ENCODE results near the gene ZFHX2. TPM values are rescaled to one million over a fixed set of nuclear protein-coding genes. Genes with fewer than 3 reads are reported as not detected.

The ZFHX2 gene
- total and polyA plus RNA-seq, 2 of the 13 experiments (the other 11 are each of a cell fraction or from before 2014, with no cell fraction given): 0.17 to 0.44 TPM

DNA sequence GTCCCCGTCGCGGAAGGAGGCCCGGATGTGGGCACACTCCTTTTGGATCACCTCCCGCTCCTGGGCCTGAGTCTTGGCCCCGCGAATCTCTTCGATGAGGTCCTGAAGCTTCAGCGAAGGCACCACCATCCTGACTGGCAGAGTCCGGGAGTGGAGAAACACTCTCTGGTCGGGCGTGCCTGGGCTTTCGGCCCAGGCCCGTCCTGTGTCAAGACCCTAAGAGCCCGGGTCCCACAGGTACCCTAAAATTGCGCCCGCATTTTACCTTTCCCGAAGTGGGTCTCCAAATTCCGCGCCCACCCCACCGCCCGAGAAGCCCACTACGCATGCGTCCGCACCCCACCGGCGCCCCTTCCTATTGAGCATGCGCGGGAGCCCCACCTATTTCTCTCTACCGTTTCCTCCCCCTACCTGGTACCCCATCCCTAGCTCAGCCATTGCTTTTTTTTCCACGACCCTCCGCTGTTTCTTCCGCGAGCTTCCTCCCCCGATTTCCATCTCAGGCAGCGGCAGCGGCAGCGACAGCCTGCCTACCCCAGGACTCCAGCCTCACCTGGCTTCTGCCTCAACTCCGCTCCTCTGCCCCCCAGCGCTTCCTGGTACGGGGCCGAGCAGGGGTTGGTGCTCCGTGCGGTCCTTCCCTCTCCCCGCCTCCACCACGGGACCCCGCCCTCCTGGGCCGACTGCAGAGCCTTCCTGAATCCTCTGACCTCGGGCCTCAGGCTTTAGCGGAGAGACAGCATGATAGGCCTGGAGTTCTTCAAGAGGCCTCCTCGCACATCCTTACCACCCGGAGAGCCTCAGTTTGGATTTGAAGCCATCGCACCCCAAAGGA lies 15.8 kb upstream of the ZFHX2 start, which contains the start of gene AP1G2 (continued):
- TF ChIP-seq, protein P1, sequence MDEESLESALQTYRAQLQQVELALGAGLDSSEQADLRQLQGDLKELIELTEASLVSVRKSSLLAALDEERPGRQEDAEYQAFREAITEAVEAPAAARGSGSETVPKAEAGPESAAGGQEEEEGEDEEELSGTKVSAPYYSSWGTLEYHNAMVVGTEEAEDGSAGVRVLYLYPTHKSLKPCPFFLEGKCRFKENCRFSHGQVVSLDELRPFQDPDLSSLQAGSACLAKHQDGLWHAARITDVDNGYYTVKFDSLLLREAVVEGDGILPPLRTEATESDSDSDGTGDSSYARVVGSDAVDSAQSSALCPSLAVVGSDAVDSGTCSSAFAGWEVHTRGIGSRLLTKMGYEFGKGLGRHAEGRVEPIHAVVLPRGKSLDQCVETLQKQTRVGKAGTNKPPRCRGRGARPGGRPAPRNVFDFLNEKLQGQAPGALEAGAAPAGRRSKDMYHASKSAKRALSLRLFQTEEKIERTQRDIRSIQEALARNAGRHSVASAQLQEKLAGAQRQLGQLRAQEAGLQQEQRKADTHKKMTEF (CRISPR knock-in tag; IDR thresholded peaks at IDR 0.05): peak; percentile 96
- TF ChIP-seq CCAR2 (optimal IDR thresholded peaks at IDR 0.05; ENCODE audit: low read depth, low read length) (no peak), ZNF558 (CRISPR knock-in tag; IDR thresholded peaks at IDR 0.05; ENCODE audit: borderline replicate concordance) (peak; percentile 90; the same call in 1 of the 2 replicates), ZNF331 (CRISPR knock-in tag; IDR thresholded peaks at IDR 0.05) (peak; percentile 95), ZSCAN21 (CRISPR knock-in tag; IDR thresholded peaks at IDR 0.05; ENCODE audit: borderline replicate concordance) (peak; percentile 96; the same call in 1 of the 2 replicates), SALL1 (CRISPR knock-in tag; IDR thresholded peaks at IDR 0.05) (peak; percentile 98), NBN (conservative IDR thresholded peaks at IDR 0.05) (no peak), ZNF333 (CRISPR knock-in tag; IDR thresholded peaks at IDR 0.05; ENCODE audit: borderline replicate concordance) (no peak), ZSCAN20 (CRISPR knock-in tag; IDR thresholded peaks at IDR 0.05; ENCODE audit: borderline replicate concordance) (peak; percentile 51; the same call in 1 of the 2 replicates), NCOA1 (CRISPR knock-in tag; IDR thresholded peaks at IDR 0.05) (no peak; the same call in 1 of the 2 replicates), FOXK2 (IDR thresholded peaks at IDR 0.05) (no peak), CHD4 (IDR thresholded peaks at IDR 0.05; ENCODE audit: borderline replicate concordance, low read length) (no peak), MEF2D (CRISPR knock-in tag; IDR thresholded peaks at IDR 0.05) (peak; percentile 94)
- TF ChIP-seq, protein P2, sequence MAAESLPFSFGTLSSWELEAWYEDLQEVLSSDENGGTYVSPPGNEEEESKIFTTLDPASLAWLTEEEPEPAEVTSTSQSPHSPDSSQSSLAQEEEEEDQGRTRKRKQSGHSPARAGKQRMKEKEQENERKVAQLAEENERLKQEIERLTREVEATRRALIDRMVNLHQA (CRISPR knock-in tag; IDR thresholded peaks at IDR 0.05): no peak
- TF ChIP-seq, protein P3, sequence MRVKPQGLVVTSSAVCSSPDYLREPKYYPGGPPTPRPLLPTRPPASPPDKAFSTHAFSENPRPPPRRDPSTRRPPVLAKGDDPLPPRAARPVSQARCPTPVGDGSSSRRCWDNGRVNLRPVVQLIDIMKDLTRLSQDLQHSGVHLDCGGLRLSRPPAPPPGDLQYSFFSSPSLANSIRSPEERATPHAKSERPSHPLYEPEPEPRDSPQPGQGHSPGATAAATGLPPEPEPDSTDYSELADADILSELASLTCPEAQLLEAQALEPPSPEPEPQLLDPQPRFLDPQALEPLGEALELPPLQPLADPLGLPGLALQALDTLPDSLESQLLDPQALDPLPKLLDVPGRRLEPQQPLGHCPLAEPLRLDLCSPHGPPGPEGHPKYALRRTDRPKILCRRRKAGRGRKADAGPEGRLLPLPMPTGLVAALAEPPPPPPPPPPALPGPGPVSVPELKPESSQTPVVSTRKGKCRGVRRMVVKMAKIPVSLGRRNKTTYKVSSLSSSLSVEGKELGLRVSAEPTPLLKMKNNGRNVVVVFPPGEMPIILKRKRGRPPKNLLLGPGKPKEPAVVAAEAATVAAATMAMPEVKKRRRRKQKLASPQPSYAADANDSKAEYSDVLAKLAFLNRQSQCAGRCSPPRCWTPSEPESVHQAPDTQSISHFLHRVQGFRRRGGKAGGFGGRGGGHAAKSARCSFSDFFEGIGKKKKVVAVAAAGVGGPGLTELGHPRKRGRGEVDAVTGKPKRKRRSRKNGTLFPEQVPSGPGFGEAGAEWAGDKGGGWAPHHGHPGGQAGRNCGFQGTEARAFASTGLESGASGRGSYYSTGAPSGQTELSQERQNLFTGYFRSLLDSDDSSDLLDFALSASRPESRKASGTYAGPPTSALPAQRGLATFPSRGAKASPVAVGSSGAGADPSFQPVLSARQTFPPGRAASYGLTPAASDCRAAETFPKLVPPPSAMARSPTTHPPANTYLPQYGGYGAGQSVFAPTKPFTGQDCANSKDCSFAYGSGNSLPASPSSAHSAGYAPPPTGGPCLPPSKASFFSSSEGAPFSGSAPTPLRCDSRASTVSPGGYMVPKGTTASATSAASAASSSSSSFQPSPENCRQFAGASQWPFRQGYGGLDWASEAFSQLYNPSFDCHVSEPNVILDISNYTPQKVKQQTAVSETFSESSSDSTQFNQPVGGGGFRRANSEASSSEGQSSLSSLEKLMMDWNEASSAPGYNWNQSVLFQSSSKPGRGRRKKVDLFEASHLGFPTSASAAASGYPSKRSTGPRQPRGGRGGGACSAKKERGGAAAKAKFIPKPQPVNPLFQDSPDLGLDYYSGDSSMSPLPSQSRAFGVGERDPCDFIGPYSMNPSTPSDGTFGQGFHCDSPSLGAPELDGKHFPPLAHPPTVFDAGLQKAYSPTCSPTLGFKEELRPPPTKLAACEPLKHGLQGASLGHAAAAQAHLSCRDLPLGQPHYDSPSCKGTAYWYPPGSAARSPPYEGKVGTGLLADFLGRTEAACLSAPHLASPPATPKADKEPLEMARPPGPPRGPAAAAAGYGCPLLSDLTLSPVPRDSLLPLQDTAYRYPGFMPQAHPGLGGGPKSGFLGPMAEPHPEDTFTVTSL (CRISPR knock-in tag; IDR thresholded peaks at IDR 0.05; ENCODE audit: borderline replicate concordance): no peak
- TF ChIP-seq, protein P4, sequence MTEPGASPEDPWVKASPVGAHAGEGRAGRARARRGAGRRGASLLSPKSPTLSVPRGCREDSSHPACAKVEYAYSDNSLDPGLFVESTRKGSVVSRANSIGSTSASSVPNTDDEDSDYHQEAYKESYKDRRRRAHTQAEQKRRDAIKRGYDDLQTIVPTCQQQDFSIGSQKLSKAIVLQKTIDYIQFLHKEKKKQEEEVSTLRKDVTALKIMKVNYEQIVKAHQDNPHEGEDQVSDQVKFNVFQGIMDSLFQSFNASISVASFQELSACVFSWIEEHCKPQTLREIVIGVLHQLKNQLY (CRISPR knock-in tag; IDR thresholded peaks at IDR 0.05): 0 out of 2 replicates have a peak, but pooled peaks have one; percentile 30

All from HepG2 (cell line).